ENCODE data around the gene HLA-DOB. TPM values are rescaled to one million over a fixed set of nuclear protein-coding genes. Genes with fewer than 3 reads are reported as not detected.
"Not testable (repeated sequence)": the region's sequence is repeated elsewhere in the genome, so short reads cannot be mapped to it uniquely, and the experiment has no call there.

The HLA-DOB gene
- total RNA-seq, 1 donor from 2014 or later: not detected

- no peak for DNase-seq
Observed at GRCh38 chr6:32807020-32807580, 9.7 kb downstream of the HLA-DOB start.

- DNase-seq: not testable (repeated sequence)
Observed at GRCh38 chr6:32805404-32805803, 11.4 kb downstream of the HLA-DOB start.

GRCh38 chr6:32803416-32803815, 13.4 kb downstream of the HLA-DOB start:
- DNase-seq: no peak

- no peak for DNase-seq
Observed at GRCh38 chr6:32799740-32800139, 17.1 kb downstream of the HLA-DOB start.

- no peak for DNase-seq
Observed at GRCh38 chr6:32799168-32799567, 17.6 kb downstream of the HLA-DOB start.

- DNase-seq: peak; percentile 74
Observed at GRCh38 chr6:32796848-32797776, 19.7 kb downstream of the HLA-DOB start.

GRCh38 chr6:32794510-32794909, 22.3 kb downstream of the HLA-DOB start:
- no peak for DNase-seq

- DNase-seq: no peak
Observed at GRCh38 chr6:32792901-32793435, 23.8 kb downstream of the HLA-DOB start.

- DNase-seq: no peak
Observed at GRCh38 chr6:32790306-32790705, 26.5 kb downstream of the HLA-DOB start.

- DNase-seq: peak; percentile 73
Observed at GRCh38 chr6:32785781-32786533, 30.8 kb downstream of the HLA-DOB start.

- DNase-seq: not testable (repeated sequence)
Observed at GRCh38 chr6:32782923-32783322, 33.9 kb downstream of the HLA-DOB start.

- no peak for DNase-seq
Observed at GRCh38 chr6:32779036-32779435, 37.8 kb downstream of the HLA-DOB start.

GRCh38 chr6:32775071-32775470, 41.7 kb downstream of the HLA-DOB start:
- no peak for DNase-seq

- DNase-seq: no peak
Observed at GRCh38 chr6:32774426-32774825, 42.4 kb downstream of the HLA-DOB start.

- no peak for DNase-seq
Observed at GRCh38 chr6:32772656-32773055, 44.1 kb downstream of the HLA-DOB start.

GRCh38 chr6:32764048-32764447, 52.8 kb downstream of the HLA-DOB start:
- DNase-seq: no peak

GRCh38 chr6:32763421-32763820, 53.4 kb downstream of the HLA-DOB start, which contains the start of gene HLA-DQB2:
TSS of gene HLA-DQB2 (minus strand) at chr6:32763532. CDS start at chr6:32763470, 62 bp downstream.
- peak; percentile 26 for DNase-seq

Other genes with a start within 250 kb of the HLA-DOB start
- 0.17 TPM in 1 of 2 replicates, not detected in the other for gene HLA-DRB1, start 227.2 kb downstream of the HLA-DOB start, total RNA-seq
- not detected in 2 replicates for gene HLA-DQA1, start 179.6 kb downstream of the HLA-DOB start, total RNA-seq
- gene HLA-DQB1, start 150.3 kb downstream of the HLA-DOB start, total RNA-seq: not detected in 2 replicates
- not detected in 2 replicates for gene HLA-DQA2, start 75.6 kb downstream of the HLA-DOB start, total RNA-seq
- gene HLA-DQB2, start 53.5 kb downstream of the HLA-DOB start, total RNA-seq: not detected in 2 replicates
- 22.8 and 39.0 TPM in 2 replicates for gene TAP2, start 21.7 kb upstream of the HLA-DOB start, total RNA-seq
- 73.5 and 86.4 TPM in 2 replicates for gene PSMB8, start 27.0 kb upstream of the HLA-DOB start, total RNA-seq
- gene TAP1, start 36.7 kb upstream of the HLA-DOB start, total RNA-seq: 52.9 and 93.4 TPM in 2 replicates
- 29.1 and 68.9 TPM in 2 replicates for gene PSMB9, start 37.2 kb upstream of the HLA-DOB start, total RNA-seq
- 1.0 and 2.9 TPM in 2 replicates for gene HLA-DMB, start 124.0 kb upstream of the HLA-DOB start, total RNA-seq
- gene HLA-DMA, start 136.1 kb upstream of the HLA-DOB start, total RNA-seq: 1.2 and 1.7 TPM in 2 replicates
- gene BRD2, start 151.6 kb upstream of the HLA-DOB start, total RNA-seq: 60.2 and 86.7 TPM in 2 replicates
- not detected in 2 replicates for gene HLA-DOA, start 192.6 kb upstream of the HLA-DOB start, total RNA-seq